HL-60 (cell line): ENCODE results near the gene DHRS12.

Experiments
- DNase-seq, 2 experiments: peaks; one replicate each; pipeline ENCODE4 v3.0.0-alpha.2; 2010 to 2020; ENCODE audit warnings: low read depth in 1 of 2, low spot score in 1 of 2
- H3K27ac ChIP-seq: fragments of 250-450 bp; sonication (Bioruptor Pico); replicated peaks from 2 replicates; pipeline ENCODE4 v1.5.1; 2020; ENCODE audit warnings: mild to moderate bottlenecking, moderate library complexity
- H3K27me3 ChIP-seq: fragments of 250-450 bp; sonication (Bioruptor Pico); 2 replicates; pipeline ENCODE4 v1.5.1; 2021; ENCODE audit warnings: mild to moderate bottlenecking, moderate library complexity; ENCODE audit not compliant: insufficient read depth, poor library complexity, severe bottlenecking
- H3K4me3 ChIP-seq: replicated peaks from 2 replicates; pipeline ENCODE4 v1.5.1; 2011; ENCODE audit warnings: mild to moderate bottlenecking, control low read depth, low read length; ENCODE audit not compliant: insufficient read depth
- GABPA ChIP-seq: IDR thresholded peaks from 2 replicates; pipeline ENCODE4 v1.6.1; 2012; ENCODE audit warnings: low read depth
- POLR2AphosphoS5 ChIP-seq: IDR thresholded peaks from 2 replicates; pipeline ENCODE4 v1.6.1; 2012; ENCODE audit warnings: low read depth
- SPI1 ChIP-seq: IDR thresholded peaks from 2 replicates; pipeline ENCODE4 v1.6.1; 2012; ENCODE audit warnings: low read depth, mild to moderate bottlenecking, borderline replicate concordance
- TF ChIP-seq, protein P1 (sequence below): IDR thresholded peaks from 2 replicates; pipeline ENCODE4 v1.6.1; 2012; ENCODE audit warnings: low read depth; ENCODE audit not compliant: insufficient replicate concordance
- TF ChIP-seq, protein P2 (sequence below): IDR thresholded peaks from one replicate; pipeline ENCODE4 v1.5.1; 2011; ENCODE audit warnings: low read length, control low read depth, inconsistent platforms; ENCODE audit not compliant: insufficient read depth

The DHRS12 gene

DNA sequence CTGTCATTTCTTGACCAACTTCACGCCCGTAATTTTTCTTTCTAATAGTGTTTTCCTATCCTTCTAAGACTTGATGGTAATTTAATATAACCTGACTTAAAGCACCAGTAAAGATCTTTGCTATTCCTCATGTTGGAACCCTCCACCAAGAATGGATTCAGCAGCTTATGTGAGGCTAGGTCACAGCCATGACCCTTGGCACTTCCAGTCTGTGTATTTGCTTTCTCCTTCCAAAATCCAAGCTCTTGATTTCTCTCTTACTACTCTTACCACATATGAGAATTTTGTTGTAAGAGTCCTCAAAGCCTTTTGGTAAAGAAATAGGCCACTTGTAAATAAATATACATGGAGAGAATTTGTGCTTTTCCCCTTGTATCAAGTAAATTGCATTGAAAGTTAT is 61.4 kb downstream of the DHRS12 start:
- Histone ChIP-seq H3K27me3 (no peaks in the 10 kb centered on the region), H3K4me3 (no peak overlapping the region), H3K27ac (no peak overlapping the region)
- no peak for DNase-seq
- TF ChIP-seq SPI1: no peak
- TF ChIP-seq, protein P1, sequence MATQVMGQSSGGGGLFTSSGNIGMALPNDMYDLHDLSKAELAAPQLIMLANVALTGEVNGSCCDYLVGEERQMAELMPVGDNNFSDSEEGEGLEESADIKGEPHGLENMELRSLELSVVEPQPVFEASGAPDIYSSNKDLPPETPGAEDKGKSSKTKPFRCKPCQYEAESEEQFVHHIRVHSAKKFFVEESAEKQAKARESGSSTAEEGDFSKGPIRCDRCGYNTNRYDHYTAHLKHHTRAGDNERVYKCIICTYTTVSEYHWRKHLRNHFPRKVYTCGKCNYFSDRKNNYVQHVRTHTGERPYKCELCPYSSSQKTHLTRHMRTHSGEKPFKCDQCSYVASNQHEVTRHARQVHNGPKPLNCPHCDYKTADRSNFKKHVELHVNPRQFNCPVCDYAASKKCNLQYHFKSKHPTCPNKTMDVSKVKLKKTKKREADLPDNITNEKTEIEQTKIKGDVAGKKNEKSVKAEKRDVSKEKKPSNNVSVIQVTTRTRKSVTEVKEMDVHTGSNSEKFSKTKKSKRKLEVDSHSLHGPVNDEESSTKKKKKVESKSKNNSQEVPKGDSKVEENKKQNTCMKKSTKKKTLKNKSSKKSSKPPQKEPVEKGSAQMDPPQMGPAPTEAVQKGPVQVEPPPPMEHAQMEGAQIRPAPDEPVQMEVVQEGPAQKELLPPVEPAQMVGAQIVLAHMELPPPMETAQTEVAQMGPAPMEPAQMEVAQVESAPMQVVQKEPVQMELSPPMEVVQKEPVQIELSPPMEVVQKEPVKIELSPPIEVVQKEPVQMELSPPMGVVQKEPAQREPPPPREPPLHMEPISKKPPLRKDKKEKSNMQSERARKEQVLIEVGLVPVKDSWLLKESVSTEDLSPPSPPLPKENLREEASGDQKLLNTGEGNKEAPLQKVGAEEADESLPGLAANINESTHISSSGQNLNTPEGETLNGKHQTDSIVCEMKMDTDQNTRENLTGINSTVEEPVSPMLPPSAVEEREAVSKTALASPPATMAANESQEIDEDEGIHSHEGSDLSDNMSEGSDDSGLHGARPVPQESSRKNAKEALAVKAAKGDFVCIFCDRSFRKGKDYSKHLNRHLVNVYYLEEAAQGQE: no peak
- no peak for TF ChIP-seq GABPA
- no peak for TF ChIP-seq POLR2AphosphoS5
- TF ChIP-seq, protein P2, sequence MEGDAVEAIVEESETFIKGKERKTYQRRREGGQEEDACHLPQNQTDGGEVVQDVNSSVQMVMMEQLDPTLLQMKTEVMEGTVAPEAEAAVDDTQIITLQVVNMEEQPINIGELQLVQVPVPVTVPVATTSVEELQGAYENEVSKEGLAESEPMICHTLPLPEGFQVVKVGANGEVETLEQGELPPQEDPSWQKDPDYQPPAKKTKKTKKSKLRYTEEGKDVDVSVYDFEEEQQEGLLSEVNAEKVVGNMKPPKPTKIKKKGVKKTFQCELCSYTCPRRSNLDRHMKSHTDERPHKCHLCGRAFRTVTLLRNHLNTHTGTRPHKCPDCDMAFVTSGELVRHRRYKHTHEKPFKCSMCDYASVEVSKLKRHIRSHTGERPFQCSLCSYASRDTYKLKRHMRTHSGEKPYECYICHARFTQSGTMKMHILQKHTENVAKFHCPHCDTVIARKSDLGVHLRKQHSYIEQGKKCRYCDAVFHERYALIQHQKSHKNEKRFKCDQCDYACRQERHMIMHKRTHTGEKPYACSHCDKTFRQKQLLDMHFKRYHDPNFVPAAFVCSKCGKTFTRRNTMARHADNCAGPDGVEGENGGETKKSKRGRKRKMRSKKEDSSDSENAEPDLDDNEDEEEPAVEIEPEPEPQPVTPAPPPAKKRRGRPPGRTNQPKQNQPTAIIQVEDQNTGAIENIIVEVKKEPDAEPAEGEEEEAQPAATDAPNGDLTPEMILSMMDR: no peak

DNA sequence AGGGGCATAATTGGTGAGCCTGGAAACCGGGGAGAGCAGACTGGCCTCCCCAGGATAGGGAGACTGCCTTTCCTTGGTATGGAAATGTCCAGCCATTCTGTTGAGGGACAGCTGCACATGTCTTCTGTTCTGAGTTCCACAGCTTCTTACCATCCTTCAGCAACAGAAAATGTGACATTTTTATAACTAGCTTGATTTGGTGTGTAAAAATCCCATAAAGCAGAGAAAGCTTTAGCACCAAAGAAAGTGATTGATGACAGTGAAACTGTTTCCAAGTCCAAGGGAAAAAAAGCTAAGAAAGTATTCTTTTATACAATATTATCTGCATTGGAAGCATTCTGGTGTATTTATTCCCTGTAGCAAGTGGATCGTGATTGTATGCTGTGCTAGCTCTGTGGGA is 61.9 kb downstream of the DHRS12 start:
- H3K4me3 ChIP-seq: no peak overlapping the region
- H3K27ac ChIP-seq: no peak overlapping the region
- H3K27me3 ChIP-seq: no peaks in the 10 kb centered on the region
- DNase-seq: no peak
- TF ChIP-seq POLR2AphosphoS5: no peak
- TF ChIP-seq, protein P1: no peak
- no peak for TF ChIP-seq GABPA
- TF ChIP-seq SPI1: no peak
- TF ChIP-seq, protein P2: no peak

DNA sequence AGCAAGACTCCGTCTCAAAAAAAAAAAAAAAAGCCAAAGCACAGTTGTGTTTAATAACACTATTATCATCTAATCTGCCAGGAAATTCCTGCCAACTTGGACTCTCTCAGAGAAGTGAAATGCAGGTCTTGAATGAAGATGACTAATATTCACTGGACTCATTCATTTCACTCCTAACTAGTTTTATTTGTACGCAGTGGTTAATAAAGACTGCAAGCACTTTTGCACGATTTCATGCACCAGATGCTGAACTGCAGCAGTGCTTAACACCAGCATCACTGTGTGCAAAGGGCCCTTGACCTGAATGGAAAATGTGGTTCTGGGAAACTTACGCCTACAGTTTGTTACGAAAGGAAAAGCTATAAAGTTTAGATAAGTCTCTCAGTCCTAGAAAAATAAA is 63.3 kb downstream of the DHRS12 start:
- Histone ChIP-seq H3K27me3 (no peaks in the 10 kb centered on the region), H3K27ac (no peak overlapping the region), H3K4me3 (no peak overlapping the region)
- no peak for DNase-seq
- TF ChIP-seq, protein P2: no peak
- no peak for TF ChIP-seq SPI1
- no peak for TF ChIP-seq POLR2AphosphoS5
- no peak for TF ChIP-seq GABPA
- TF ChIP-seq, protein P1: no peak
